Brain microvascular endothelial cell (primary cell): ENCODE measurements around the gene MFSD6.
"Not testable (repeated sequence)": the region's sequence is repeated elsewhere in the genome, so short reads cannot be mapped to it uniquely, and the experiment has no call there.

ENCODE experiments used
- DNase-seq: peaks from one replicate; pipeline ENCODE4 v3.0.0-alpha.2; 2020
- H3K27ac ChIP-seq: fragments of 250-450 bp; sonication (Bioruptor Pico); 2 replicates; pipeline ENCODE4 v1.5.1; 2020; ENCODE audit warnings: mild to moderate bottlenecking, moderate library complexity
- H3K27me3 ChIP-seq: fragments of 250-450 bp; sonication (Bioruptor Pico); replicated peaks from 2 replicates; pipeline ENCODE4 v1.5.1; 2020; ENCODE audit warnings: mild to moderate bottlenecking
- H3K36me3 ChIP-seq: fragments of 250-450 bp; sonication (Bioruptor Pico); replicated peaks from 2 replicates; pipeline ENCODE4 v1.5.1; 2020; ENCODE audit warnings: mild to moderate bottlenecking
- H3K4me3 ChIP-seq: 2 replicates; pipeline ENCODE4 v1.5.1; 2011; ENCODE audit warnings: low read depth, mild to moderate bottlenecking, control low read depth, low read length, moderate library complexity
- in situ Hi-C: cut with HindIII; loops from 2 replicates; pipeline ENCODE4 v1.10.0; 2017; ENCODE audit warnings: low sequenced_read_pairs, low pct_ligation_motif_present
- TF ChIP-seq, protein P1 (sequence below): IDR thresholded peaks from 2 replicates; pipeline ENCODE4 v1.5.1; 2011; ENCODE audit warnings: low read depth, mild to moderate bottlenecking, moderate library complexity, low read length, control low read depth, inconsistent platforms; ENCODE audit errors: missing control alignments

MFSD6 gene

DNA sequence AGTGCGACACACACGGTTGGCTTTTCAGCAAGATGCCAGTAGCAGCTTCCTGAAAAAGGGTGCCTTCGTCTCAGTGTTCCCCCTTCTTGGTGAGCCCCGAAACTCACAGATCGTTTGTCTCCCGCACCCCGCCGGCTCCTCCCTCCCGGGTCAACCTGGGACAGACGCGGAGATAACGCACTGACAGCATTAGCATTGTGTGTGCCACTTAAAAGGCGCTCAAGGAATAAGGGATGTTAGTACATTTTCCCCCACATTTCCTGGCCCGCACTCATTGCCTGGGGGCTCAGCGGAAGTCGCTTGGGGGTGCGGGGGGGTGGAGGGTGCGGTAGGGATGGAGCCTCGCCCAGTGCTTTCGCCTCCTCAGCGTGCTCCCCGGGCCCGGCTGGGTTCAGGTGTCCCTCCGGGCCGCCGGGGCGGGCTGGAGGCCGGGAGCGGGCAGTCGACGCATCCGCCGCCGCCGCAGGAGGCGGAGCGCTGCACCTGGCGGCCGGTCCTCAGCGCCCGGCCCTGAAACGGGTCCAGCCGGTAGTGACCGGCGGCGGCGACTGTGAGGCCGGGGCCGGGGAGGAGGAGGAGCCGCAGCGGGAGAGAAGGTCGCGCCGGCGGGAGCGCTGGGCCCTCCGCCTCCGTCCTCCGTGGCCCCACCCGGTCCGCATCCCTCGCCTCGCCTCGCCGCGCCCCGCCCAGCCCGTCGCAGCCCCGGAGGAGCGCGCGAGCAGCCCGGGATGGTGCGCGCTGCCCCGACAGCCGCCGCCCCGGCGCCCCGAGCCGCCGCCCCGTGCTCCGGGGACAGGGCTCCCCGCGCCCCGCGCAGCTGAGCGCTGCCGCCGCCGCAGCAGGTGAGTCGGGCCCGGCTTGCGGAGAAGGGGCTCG, at the start of gene MFSD6:
Gene MFSD6 (plus strand): TSS at position 694 of the 876 bp plus-strand sequence. CDS start 27,675 bp downstream, outside the sequence.
- Histone ChIP-seq H3K27me3 (no peaks in the 10 kb centered on the region), H3K36me3 (no peaks in the 10 kb centered on the region), H3K27ac (no peak within 1 kb of the TSS), H3K4me3 (peak within 1 kb of the TSS; percentile 59)
- no peak for DNase-seq
- in situ Hi-C loops: no loop called here
- TF ChIP-seq, protein P1, sequence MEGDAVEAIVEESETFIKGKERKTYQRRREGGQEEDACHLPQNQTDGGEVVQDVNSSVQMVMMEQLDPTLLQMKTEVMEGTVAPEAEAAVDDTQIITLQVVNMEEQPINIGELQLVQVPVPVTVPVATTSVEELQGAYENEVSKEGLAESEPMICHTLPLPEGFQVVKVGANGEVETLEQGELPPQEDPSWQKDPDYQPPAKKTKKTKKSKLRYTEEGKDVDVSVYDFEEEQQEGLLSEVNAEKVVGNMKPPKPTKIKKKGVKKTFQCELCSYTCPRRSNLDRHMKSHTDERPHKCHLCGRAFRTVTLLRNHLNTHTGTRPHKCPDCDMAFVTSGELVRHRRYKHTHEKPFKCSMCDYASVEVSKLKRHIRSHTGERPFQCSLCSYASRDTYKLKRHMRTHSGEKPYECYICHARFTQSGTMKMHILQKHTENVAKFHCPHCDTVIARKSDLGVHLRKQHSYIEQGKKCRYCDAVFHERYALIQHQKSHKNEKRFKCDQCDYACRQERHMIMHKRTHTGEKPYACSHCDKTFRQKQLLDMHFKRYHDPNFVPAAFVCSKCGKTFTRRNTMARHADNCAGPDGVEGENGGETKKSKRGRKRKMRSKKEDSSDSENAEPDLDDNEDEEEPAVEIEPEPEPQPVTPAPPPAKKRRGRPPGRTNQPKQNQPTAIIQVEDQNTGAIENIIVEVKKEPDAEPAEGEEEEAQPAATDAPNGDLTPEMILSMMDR: no peak

DNA sequence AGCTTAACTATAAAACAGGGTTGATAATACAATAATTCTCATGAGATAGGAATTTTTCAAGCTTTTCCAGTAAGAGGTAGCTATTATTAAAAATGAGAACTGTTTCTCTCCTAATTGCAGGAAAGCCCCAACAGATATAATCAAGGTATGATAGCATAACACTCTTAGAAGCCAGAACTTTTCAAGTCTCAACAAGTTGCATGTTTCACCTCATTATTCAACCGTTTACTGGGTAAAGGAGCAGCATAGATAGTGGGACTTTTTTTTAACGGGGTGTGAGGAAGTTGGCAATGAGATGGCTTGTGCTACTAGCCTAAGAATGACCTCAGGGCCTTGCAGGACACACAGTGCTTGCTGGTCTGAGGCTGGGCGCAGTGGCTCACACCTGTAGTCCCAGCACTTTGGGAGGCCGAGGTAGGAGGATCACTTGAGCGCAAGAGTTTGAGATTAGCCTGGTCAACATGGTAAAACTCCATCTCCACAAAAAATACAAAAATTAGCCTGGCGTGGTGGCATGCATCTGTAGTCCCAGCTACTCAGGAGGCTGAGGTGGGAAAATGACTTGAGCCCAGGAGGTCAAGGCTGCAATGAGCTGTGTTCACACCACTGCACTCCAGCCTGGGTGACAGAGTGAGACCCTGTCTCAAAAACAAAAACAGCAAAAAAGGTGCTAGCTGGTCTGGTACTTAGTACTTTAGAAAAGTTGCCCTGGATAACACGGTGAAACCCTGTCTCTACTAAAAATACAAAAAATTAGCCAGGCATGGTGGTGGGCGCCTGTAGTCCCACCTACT, 49.3 kb upstream of the MFSD6 start:
- H3K4me3 ChIP-seq, H3K36me3 ChIP-seq, H3K27ac ChIP-seq, DNase-seq, in situ Hi-C loops, H3K27me3 ChIP-seq: not testable (repeated sequence)

DNA sequence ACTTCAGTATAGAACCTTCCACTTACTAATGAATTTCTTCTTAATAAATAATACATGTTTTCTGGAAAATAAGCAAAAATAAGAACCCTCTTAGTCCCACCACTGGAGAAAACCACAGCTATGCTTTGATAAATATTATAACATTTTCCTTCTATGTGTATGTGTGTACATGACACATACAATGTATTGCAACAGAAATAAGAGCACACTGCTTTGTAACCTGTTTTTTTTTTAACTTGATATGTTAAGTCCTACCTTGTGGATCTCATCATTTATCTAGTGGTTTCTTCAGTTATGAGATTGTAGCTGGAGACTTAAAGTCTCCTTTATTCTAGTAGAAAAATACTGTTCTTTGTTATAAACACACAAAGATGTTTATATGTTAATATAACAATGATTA, 47.6 kb upstream of the MFSD6 start:
- TF ChIP-seq, protein P1: no peak
- in situ Hi-C loops: no loop called here
- Histone ChIP-seq H3K27ac (no peak overlapping the region), H3K36me3 (no peaks in the 10 kb centered on the region), H3K4me3 (no peak overlapping the region), H3K27me3 (no peaks in the 10 kb centered on the region)
- DNase-seq: no peak

DNA sequence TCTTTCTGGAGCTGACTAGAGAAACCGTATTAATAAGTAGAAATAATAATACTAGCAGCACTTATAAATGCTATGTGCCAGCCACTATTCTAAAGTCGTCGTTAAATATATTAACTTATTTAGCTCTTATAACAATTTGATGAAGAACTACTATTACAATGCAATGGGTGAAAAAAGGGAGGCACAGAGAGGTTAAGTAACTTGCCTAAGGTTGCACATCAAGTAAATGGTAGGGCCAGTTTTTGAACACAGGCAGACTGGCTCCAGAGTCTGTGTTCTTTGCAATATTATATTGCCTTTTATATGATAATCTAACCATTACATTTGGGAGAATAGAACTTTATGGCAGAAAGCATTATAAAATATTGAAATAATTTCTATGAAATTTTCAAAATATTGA, 47.2 kb upstream of the MFSD6 start:
- Histone ChIP-seq H3K4me3 (no peak overlapping the region), H3K27ac (no peak overlapping the region), H3K36me3 (no peaks in the 10 kb centered on the region), H3K27me3 (no peaks in the 10 kb centered on the region)
- in situ Hi-C loops: no loop called here
- TF ChIP-seq, protein P1: no peak
- no peak for DNase-seq

DNA sequence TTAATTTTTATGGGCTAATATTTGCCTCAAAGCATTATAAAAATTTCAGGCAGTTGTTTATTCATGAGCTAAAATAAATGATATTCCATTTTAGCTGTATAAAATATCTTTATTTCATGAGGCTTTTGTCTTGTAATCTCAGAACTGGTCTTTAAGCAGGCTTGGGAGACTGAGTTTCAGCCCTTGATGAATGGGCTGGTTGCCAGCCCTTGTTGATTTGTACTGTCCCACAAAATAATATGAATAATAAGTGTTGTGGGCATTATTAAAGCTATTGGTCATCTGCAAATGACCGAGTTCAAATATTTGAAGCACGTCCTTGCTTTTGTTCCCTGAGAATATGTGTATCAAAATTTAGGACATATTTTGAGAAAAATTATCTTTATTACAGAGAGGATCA, 46.6 kb upstream of the MFSD6 start:
- in situ Hi-C loops: no loop called here
- Histone ChIP-seq H3K27ac (no peak overlapping the region), H3K27me3 (no peaks in the 10 kb centered on the region), H3K36me3 (no peaks in the 10 kb centered on the region), H3K4me3 (no peak overlapping the region)
- DNase-seq: no peak
- TF ChIP-seq, protein P1: no peak

DNA sequence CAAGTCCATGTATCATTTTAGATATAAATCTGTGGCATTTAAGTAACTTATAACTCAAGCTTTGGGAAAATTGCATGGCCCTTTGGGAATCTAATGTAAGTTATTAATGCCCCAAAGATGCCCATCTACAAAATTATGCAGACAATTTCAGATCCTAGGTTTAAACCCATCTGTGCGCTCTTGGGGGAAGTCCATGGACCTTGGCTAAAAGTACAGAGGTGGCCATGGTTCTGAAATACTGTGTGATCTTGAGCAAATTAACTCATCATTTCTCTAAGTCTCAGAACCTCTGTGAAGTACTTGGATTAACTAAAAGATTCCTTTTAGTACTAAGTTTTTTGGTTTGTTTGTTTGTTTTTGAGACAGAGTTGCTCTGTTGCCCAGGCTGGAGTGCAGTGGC, 45.3 kb upstream of the MFSD6 start:
- Histone ChIP-seq H3K4me3 (no peak overlapping the region), H3K27me3 (no peaks in the 10 kb centered on the region), H3K27ac (no peak overlapping the region), H3K36me3 (no peaks in the 10 kb centered on the region)
- in situ Hi-C loops: no loop called here
- TF ChIP-seq, protein P1: no peak
- no peak for DNase-seq
